H1 (cell line): ENCODE data around the gene TMBIM1. TPM values are rescaled to one million over a fixed set of nuclear protein-coding genes. Genes with fewer than 3 reads are reported as not detected.

Experiments used
- EZH2 ChIP-seq: fragments of 200-600 bp; sonication (generic); IDR thresholded peaks from 2 replicates; pipeline ENCODE4 v1.7.1; 2012; ENCODE audit warnings: low read depth, mild to moderate bottlenecking, moderate library complexity, low read length, inconsistent platforms; ENCODE audit not compliant: severe bottlenecking
- polyA plus RNA-seq, 7 experiments: library from polyadenylated mRNA; depleted of rRNA in 3 of 7; stranded (reverse) in 5 of 7; unstranded in 2 of 7; fragments of >200 nt in 5 of 7; fragments of 200-250 nt in 2 of 7; gene quantifications; 1 replicate in 5 of 7; 2 replicates in 1 of 7; 4 replicates in 1 of 7; pipeline versions ENCODE4 v1.2.1 to v1.2.3, GENCODE V29; 2011 to 2013; ENCODE audit warnings: missing spikeins in 2 of 7, mixed read lengths in 2 of 7
- total RNA-seq: library from RNA; stranded (reverse); fragmentation: NEBNext Ultra II Directional; extraction: Animal tissue kit (Norgen Biotek cat#: 25700); gene quantifications from 2 replicates; pipeline ENCODE4 v1.2.1, GENCODE V29; 2021

The TMBIM1 gene
- total and polyA plus RNA-seq, 2 of the 8 experiments (the other 6 are each of a cell fraction or from before 2014, with no cell fraction given) = 22.1 to 36.8 TPM

DNA sequence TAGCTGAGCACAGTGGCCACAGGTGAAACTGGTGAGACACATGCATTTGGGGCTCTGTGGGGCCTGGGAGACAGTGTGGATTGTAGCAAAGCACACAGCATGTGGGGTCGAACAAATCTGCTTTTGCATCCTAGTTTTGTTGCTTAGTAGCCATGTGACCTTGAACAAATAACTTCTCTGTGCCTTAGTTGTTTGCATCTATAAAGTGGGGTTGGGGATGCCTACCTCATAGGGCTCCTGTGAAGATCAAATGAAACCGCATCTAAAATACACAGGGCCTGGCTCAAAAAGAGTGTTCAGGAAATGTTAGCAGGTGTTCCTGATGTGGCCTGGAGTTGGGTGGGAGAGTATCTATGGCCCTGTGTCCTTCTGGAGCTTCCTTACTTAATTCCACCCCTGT lies 34.0 kb upstream of the TMBIM1 start (continued):
- no peak for TF ChIP-seq EZH2
